Central memory CD4-positive, alpha-beta T cell (primary cell): Measurements from ENCODE around the gene PRKAR2B.
"Not testable (repeated sequence)": the region's sequence is repeated elsewhere in the genome, so short reads cannot be mapped to it uniquely, and the experiment has no call there.

Experiments used
- DNase-seq: peaks from one replicate; pipeline ENCODE4 v3.0.0; 2022

The PRKAR2B gene

DNA sequence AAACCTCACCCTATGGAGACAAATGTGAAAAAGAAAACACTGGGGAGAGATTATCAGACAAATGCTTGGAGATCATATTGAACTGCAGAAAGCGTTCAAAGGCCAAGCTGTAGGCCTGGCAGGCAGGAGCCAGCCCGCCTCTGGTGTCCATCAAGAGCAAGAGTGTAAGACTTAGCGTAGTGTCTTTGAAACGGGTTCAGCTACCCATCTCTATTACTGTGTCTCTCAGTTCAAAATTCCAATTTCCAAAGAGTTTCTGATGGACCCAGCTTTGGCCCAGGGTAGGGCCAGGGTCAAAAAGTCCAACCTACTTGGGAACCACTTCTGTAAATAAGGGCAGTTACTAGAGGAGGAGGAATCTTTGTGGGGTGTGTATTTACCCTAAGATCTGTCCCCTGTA, 78.9 kb downstream of the PRKAR2B start:
- no peak for DNase-seq

DNA sequence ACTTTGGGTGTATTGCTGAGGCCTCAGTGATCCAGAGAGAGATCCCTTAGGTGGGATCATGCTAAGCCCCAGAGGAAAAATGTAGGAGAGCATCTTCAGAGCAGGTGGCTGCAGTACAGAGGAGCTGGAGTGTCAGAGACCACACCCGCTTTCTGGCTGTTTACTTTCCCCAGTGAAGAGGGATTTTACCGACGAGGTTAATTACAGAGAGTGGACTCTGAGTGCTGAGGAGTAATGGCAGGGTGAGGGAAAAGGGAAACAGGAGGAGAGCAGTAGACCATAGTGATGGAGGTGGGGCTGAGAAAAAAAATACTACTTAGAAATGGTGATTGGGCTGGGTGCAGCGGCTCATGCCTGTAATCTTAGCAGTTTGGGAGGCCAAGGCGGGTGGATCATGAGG, 81.0 kb downstream of the PRKAR2B start:
- no peak for DNase-seq

DNA sequence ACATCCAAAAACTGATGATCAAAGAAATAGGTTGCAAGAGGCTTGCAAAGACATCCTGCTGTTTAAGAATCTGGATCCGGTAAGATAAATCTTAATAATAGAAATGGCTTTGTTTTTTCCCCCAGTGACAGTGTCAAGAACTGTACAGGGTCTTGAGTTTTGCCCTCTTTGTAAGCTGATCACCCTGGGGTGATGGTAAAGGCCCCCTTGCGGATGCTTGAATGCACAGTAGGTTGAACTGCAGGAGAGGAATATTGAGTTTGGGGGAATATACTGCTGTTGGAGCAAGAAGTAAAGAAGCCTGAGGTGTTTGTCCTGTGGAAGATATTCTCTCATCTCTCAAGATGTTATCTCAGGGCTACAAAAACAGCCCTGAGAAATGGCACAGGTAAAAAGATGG, 83.7 kb downstream of the PRKAR2B start:
- DNase-seq, result no peak

DNA sequence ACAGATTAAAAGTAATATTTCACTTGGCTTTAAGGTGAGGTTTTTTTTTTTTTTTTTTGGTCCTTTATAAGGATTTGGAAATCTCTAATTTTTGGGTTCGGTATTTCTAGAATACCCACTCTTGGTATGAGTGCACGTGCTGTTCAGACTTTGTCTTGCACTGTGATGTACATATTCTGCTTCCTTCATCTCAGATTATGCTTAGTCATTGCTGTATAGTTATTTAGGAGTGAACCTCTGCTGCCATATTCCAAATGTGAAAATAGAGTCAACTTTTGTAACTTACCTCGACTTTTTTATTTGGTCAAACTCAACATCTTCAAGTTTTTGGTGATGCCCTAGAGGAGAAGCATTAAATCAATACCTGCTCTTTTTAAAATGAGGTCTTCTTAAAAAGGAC, 84.2 kb downstream of the PRKAR2B start:
- no peak for DNase-seq

DNA sequence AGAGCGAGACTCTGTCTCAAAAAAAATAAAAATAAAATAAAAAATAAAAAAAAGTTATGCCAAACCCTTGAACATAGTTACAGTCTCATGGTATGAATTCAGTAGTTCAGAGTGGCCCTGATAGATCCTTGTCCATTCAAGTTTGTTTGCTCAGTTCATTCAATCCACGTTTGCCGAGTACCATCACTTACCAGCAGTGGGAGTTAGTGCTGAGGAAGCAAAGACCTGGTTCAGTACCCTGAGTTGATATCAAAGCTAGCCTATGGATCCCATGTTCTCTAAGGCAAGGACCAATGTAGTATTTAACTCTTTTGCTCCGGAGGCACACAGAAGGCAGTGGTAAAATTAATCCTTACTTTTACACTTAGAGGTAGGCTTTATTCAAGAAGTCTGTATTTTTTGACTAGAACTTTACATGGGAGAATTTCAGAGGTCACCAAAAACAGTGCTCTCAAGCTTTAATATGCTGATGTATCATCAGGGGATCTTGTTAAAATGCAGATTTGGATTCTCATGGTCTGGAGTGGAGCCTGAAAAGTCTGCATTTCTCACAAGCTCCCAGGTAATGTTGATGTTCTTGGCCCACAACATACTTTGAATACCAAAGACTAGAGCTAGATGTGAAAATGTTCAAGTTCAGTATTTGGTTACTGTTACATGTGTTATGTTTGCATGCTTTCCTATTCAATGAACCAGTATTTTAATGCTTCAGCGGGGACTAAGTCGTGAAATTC, 86.1 kb downstream of the PRKAR2B start:
- no peak for DNase-seq

DNA sequence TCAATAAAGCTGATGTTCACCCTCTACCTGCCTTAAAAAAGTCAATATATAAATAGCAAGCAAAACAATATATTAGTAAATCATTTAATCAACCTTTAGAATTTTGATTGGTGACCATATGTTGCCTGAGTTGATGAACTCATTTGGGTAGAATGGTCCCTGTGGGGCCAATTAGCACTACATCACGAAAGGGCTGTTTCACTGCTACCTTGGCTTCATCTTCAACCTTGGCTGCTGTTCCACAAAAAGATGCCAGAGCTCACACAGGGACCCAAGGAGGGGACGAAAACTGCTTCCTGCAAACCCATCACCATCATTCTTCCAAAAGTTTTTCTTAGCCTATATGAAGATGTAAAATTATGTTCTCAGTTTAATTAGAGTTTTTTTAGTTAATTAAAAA, 88.9 kb downstream of the PRKAR2B start:
- no peak for DNase-seq

DNA sequence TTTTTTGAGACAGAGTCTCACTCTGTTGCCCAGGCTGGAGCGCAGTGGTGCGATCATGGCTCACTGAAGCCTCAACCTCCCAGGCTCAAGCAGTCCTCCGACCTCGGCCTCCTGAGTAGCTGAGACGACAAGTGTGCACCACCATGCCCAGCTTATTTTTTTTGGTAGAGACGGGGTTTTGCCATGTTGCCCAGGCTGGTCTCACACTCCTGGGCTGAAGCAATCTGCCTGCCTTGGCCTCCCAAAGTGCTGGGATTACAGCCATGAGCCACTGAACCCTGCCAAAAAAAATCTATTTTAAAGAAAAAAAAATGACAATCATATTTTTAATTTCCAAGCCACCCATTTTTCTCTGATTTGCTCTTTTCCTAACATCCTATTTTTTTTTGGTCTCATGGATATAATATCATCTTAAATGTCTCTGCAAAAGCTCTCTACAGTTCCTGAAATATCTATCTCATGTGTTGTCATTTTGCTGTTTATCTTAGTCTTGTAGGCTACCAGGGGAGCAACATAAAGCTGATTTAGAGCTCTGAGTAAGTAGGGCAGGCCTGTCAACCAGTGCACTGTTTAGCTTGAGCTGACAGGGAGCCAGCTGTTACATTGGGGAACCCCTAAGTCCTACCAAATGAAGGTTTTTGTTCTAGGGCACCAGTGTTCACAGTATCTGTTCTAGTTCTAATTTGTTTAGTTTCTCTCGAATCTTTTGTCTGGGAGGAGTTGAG, 94.4 kb downstream of the PRKAR2B start:
- no peak for DNase-seq

DNA sequence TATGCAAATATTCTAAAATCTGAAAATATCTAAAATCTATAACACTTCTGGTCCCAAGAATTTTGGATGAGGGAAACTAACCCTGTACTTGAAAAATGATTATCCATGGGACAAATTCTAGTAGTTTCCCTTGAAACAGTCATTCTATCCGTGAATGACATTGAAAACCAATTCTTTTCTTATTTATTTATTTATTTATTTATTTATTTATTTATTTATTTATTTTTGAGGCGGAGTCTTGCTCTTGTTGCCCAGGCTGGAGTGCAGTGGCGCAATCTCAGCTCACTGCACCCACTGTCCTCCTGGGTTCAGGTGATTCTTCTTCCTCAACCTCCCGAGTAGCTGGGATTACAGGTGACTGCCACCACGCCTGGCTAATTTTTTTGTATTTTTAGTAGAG, 99.4 kb downstream of the PRKAR2B start:
- DNase-seq, result not testable (repeated sequence)

DNA sequence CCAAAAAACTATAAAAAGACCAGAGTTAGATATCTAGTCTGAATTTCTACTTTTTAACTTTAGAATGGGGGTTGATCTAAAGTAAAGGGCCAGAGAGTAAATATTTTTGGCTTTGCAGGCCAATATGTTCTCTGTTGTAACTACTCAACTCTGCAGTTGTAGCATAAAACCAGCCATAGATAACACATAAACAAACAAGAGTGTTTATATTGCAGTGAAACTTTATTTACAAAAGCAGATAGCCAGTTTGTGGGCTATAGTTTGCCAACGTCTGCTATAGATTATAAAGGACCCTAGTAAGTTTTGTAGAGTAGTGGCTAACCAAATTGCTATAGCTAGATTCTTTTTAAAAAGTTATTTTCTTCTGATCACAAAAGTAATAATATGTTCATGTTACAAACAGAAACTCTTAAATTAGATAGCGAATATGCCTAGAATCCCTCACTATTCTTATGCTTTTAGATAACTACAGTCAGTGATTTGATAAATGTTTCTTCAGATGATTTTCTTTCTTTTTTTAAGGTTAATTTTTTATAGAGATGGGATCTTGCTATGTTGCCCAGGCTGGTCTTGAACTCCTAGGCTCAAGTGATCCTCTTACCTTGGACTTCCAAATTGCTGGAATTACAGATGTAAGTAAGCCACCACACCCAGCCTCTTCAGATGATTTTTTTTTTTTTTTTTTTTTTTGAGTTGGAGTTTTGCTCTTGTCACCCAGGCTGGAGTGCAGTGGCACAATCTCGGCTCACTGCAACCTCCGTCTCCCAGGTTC, 100.7 kb downstream of the PRKAR2B start:
- DNase-seq, result no peak

DNA sequence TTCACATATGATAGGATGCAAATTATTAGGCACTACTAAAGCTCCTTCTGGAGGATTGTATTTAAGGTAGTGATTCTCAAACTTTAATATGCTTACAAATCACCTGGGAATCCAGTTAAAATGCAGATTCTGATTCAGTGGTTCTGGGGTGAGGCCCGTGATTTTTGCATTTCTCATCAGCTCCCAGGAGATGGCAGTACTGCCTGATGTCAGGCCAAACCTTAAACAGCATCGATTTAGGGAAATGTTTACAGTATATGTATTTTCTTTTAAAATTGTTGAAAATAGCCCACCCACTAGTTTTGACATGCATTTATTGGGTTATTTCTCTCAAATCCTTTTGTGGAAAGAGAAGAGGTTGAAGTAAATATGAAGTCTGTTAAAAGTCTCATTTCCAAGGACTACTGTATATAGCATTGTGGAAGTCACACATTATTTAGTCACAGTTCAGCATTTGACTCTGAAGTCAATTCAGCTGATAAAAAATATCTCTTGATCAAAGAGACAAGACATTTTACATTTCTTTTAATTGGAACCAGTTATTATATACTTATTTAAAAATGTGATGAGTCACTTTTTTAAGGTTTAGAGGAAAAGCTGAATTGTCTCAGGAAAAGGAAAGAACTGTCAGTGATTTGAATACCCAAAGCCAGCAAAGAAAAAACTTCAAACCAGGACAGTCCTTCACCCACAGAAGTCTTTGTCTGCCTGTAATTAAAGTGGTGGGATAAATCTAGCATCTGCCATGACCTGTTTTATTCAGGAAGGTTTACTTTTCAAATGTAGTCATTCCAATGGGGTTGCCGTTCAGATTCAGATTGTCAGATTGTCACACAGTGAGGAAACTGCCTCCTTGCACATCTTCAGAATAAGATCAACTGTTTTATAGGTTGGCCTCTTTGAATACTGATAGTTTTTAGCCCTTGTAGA, 103.2 kb downstream of the PRKAR2B start:
- DNase-seq, result peak; percentile 22

DNA sequence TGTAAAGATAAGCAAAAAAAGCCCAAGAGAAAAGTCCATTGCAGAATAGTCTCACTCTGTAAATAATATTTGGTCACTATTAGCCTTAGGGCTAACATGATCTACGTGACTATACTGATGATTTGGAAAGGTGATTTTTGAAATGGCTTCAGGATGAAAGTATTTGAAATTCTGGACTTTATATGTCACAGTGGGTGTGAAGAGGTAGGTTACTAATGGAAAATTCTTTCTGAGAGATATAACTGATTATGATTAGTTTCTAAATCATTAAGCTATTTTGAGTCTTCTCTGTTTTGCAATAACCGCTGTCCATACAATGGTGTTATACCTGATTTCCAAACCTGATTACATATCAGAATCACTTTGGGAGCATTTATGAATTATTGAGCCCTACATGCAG, 104.2 kb downstream of the PRKAR2B start:
- DNase-seq, result no peak

DNA sequence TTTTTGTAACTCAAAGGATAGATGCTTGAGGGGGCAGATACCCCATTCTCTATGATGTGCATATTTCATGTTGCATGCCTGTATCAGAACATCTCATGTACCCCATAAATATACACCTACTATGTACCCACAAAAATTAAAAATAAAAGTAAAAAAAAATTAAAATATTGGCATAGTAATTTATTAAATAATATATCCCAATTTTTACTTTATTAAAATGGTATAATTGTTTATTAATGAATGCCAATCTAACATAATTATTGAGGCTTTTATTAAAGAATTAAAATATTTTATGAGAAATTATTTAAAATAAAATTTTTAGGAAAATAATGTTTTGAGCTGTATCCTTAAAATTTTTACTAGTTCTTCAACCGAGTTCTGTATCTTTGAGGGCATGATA, 105.4 kb downstream of the PRKAR2B start:
- no peak for DNase-seq

DNA sequence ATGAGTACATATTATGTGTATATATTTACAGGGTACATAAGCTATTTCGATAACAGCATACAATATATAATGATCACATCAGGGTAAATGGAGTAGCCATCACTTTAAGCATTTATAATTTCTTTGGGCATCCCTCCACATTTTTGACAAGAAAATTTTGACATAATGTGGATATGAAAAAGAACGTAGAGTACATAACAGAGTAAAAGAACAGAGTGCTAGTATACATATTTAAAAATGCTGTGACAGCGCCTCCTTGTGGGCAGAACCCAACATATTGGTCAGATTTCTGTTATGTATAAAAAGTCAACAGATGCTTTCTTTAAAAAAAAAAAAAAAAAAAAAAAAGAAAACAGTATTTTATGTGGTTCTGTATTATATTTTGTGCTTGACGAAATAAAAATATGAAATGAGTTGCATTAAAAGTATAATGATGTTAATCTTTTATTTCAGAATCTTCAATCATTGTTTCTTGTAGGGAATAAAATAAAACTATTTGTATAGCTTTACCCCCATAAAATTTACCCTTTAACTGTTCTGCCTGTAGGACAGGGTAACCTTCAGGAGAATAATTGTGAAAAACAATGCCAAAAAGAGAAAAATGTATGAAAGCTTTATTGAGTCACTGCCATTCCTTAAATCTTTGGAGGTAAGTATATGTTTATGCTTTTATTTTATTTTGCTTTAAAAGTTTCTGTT, 106.0 kb downstream of the PRKAR2B start:
- DNase-seq, result peak; percentile 60

DNA sequence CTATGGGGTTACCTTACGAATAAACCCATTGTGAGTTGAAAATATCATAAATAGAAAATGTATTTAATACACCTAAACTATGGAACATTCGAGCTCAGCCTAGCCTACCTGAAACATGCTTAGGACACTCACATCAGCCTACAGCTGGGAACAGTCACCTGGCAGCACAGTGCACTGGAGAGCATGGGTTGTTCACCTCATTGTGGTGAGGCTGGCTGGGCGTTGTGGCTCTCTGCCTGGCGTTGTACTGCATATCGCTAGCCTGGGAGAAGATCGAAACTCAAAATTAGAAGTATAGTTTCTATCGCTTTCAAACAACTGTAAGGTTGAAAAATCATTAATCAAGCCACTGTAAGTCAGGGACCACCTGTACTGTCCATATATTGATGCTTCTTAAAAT, 107.0 kb downstream of the PRKAR2B start:
- DNase-seq, result no peak

DNA sequence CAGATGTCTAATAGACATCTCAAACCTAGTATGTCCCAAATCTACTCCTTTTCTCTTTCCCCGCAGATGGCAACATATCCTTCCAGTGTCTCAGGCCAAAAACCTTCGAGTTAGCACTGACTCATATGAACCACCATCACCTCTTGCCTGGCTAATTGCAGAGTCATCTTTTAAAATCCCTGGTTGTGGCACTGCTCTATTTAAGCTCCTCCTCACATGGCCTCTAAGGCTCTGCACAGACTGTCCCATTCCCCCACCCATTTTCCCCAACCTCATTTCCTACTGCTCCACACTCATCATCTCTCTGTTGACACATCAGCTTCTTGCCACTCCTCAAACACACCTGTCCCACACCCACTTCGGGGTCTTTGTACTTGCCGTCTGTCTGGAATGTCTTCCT, 107.5 kb downstream of the PRKAR2B start:
- no peak for DNase-seq

DNA sequence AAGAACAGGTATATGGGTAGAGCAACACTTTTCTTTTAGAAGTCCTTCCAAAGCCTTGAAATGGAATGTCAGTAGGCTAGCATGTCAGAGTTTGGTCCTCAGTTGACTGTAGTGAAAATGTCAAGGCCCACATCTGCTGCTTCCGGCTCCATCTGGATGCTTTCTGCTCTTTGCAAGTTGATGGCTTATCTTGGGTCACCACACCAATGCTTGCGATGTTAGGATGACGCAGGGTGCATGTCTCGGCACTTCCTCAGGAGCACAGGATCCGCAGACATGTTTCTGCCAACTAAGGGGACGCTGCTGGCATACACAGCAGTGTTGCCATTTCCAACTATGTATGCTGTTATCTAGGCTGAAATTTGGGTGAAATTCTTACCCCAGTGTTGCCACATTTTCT, 110.3 kb downstream of the PRKAR2B start:
- no peak for DNase-seq

DNA sequence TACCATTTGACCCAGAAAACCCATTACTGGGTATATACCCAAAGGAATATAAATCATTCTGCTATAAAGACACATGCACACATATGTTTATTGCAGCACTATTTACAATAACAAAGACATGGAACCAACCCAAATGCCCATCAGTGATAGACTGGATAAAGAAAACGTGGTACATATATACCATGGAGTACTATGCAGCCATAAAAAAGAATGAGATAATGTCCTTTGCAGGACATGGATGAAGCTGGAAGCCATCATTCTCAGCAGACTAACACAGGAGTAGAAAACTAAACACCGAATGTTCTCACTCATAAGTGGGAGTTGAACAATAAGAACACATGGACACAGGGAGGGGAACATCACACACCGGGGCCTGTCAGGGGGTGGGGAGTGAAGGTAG, 111.2 kb downstream of the PRKAR2B start:
- DNase-seq, result not testable (repeated sequence)

DNA sequence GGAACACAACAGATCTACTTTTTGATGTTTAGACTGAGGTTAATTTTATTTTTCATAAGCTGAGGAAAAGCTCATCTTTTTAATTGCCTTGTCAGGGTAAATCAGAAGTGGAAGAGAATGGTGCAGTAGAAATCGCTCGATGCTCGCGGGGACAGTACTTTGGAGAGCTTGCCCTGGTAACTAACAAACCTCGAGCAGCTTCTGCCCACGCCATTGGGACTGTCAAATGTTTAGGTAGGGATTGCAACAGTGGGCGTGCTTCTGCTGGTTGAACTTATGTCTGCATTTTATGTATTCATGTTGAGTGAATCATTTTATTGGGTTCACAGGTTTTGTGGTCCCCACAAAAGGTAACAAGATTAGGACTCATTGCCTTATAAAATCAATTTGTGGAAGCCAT, 112.6 kb downstream of the PRKAR2B start:
- DNase-seq, result no peak

DNA sequence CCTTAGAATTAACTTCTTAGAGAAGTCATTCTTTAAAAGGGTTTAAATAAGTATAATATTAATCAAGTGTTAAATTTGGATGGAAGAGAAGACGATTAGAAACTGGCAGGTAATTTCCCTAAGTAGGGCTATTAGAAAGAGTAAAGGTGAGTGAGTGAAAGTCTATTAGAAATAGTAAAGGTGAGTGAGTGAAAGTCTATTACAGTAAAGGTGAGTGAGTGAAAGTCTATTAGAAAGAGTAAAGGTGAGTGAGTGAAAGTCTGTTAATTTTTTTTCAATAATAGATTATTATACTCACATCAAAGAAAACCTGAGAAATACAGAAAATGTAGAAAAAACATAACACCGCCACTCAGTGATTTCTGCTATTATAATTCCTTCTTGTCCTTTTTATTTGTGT, 113.5 kb downstream of the PRKAR2B start:
- DNase-seq, result no peak

DNA sequence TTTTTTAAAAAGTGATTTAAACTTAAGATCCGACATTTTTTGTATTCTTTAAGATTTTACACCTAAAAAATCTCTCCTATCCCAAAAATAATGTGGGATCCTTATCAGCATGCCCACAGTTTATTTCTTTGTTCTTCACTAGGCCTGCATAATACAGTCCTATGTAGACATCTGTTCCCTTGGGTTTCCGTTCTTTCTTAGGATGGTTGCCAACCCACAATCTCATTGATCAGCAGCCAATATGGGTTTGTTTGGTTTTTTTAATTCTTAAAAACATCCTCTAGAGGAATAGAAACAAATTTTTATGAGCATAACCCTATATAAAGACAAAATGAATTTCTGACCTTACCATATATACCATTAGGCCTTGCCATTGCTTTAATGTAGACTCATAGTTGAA, 115.9 kb downstream of the PRKAR2B start:
- no peak for DNase-seq

DNA sequence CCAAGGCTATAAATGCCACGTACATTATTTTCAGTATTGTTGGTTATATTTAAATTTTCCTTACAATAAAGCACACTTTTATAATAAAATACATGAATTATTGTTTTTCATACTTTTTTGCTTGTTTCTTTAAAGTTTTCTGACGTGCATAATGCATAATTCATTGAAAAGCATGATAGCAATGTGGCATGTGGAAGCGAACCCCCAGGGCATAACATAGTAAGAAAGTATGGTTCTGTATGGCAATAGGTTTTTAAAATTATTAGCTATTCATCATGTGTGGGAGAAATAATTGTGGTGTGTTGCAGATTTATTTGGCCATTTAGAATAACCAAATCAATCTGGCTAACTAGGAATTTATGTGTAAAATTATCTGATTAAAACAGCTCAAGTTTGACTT, 116.9 kb downstream of the PRKAR2B start:
- DNase-seq, result no peak

DNA sequence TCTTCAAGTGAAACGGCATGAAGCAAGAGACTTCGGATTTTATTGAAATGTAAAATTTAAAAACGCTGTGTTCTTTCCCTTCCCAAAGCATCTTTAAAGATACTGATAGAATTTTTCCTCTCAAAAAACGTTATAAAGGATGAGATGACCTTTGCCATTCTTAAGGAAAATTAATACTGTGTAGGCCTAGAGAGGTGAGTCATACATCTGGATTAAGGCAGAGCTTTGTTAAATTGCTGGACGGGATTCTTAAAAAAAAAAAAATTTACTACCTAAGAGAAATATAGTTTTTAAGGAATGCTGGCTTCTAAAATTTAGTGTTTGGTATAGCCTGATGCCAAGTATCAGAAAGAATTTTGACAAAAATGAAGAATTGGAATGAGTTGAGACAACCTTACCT, 118.0 kb downstream of the PRKAR2B start:
- no peak for DNase-seq
